GM19099 (cell line): ENCODE measurements around the gene MXI1.

ENCODE experiments used
- POLR2A ChIP-seq: IDR thresholded peaks from 3 replicates; pipeline ENCODE4 v1.6.1; 2011; ENCODE audit warnings: low read depth; ENCODE audit not compliant: insufficient read length; ENCODE audit errors: extremely low read depth

MXI1 gene

DNA sequence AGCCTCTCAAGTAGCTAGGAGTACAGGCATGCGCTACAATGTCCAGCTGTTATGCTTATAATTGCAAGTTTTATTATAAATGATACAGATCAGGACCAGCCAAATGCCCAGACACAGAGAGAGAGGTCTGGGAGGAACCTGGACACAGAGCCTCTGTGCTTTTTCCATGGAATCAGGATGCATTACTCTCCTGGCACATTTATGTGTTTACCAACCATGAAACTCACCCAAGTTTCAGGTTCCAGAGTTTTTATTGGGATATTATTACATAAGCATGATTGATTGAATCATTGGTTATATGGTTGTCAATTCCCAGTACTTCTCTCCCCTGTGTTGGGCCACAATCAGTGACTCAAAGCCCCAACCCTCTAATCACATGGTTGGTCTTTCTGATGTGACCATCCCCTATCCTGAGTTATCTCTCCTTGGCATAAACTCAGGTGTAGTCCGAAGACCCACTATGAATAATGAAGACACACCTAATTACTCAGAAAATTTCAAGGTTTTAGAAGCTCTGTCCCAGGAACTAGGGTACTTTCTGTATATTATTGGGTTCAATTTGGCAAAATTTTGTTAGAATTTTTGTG is 30.6 kb downstream of the MXI1 start:
- TF ChIP-seq POLR2A: no peak

DNA sequence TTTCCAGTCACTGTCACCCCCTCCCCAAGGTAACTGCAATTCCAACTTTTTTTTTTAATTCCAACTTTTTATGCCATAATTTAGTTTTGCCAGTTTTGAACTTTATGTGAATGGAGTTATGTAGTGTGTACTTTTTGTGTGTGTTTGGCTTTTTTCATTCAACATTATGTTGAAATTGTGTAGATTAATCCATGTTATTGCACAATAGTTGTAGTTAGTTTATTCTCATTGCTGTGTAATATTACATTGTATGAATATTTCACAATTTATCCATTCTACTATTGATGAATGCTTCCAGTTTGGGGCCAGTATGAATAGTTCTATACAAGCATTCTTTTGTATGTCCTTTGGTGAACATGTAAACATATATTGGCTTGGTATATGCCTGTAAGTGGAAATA is 32.5 kb downstream of the MXI1 start:
- no peak for TF ChIP-seq POLR2A

DNA sequence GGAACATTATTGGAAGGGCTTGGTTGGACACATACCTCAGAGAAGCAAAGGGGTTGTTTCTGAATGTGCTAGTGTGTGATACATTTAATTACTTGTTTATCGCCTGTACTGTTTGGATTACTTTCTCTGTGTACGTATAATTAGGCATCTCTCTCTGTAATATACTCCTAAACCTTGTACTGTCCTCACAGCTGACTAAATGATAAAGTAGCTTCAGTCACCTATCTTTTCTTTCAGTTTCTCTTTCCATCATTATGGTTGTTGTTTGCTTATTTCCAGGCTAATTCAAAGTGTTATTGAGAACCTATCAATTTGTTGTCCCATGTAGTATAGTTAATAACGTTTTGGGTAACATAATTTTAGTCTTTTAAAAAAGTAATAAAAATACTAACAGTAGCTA is 34.0 kb downstream of the MXI1 start:
- TF ChIP-seq POLR2A: no peak

DNA sequence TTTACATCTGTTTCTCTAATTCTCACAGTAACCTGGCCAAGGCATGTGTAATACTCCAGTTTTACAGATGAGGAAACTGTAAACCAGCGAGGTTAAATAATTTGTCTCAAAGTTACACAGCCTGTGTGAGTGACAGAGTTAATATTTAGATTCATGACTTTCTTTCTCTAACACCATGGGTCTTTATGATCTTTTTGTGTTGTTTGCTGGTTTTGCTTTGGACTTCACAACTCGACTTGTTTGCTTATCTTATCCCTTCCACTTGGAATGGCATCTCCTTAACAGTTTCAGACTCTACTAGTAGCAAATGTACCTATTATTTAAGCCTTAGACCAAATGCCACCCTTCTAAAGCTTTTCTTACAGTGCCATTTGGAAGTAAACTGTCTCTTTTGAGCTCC is 34.4 kb downstream of the MXI1 start:
- no peak for TF ChIP-seq POLR2A

DNA sequence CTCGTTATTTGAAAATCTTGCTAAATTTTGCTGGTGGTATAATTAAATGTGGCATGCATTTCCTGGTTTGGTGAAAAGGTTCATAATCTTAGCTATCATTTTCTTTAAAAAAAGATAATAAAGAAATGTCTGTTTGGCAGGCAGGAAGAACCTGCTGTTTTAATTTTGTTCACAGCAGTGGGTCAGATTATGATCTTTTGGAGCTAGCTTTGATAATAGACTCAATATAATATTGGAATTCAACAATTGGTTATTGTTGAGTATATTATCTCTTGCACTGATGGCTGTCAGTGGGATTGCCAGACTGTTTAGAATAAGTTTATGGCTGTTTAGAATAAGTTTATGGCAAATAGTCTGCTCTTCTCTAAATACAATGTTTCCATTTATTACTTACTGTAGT is 35.1 kb downstream of the MXI1 start:
- no peak for TF ChIP-seq POLR2A

- TF ChIP-seq POLR2A: no peak
These were observed 37.1 kb downstream of the MXI1 start for GRCh38 chr10:110244550-110244949.

GRCh38 chr10:110252151-110252550 is 44.7 kb downstream of the MXI1 start:
- no peak for TF ChIP-seq POLR2A

DNA sequence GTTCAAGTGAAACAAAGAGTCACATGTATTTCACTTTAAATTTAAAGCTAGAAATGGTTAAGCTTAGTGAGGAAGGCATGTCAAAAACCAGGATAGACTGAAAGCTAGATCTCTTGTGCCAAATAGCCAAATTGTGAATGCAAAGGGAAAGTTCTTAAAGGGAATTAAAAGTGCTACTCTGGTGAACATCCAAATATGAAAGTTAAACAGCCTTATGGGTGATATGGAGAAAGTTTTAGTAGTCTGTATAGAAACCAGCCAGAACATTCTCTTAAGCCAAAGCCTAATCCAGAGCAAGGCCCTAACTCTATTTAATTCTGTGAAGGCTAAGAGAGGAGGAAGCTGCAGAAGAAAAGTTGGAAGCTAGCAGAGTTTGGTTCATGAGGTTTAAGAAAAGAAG is 47.1 kb downstream of the MXI1 start:
- no peak for TF ChIP-seq POLR2A

GRCh38 chr10:110258542-110258941 is 51.1 kb downstream of the MXI1 start:
- no peak for TF ChIP-seq POLR2A

DNA sequence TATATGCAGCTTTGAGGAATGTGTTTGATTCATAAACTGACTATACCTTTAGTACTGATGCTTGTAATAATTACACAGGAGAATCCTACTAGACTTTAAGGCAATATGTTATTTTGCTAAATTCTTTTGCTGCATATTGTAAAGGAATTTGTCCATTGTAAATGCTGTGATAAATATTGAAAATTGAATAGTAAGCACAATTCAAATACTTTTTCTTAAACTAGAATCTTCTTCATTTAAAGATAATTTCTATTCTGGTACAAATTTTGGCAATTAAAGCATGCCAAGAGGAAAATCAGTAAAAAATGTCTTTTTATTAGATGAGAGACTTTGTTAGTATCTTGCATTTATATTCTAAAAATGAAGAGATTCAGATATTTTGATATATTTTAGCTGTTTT is 51.9 kb downstream of the MXI1 start:
- TF ChIP-seq POLR2A: no peak

- TF ChIP-seq POLR2A: no peak
These were observed 53.5 kb downstream of the MXI1 start for GRCh38 chr10:110260746-110261477.

DNA sequence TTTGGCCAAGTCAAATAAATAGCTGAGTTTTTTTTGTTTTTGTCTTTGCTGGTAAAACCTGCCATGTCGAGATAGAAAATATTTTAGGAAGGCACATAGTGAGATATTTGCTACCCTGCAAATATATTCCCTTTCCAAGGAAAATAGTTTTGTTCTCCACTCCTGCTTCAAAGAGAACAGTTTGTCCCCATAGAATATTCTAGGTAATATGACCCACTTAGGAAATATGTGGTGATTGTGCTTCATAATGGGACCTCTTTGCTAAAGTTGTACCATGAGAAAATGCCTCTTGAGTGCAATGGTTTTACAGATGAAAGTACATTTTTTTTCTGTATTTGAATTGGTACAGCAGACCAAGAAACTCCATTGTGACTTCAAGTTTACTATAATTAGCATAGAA is 55.8 kb downstream of the MXI1 start:
- TF ChIP-seq POLR2A: no peak

- no peak for TF ChIP-seq POLR2A
These were observed 58.3 kb downstream of the MXI1 start for GRCh38 chr10:110265573-110266193.

DNA sequence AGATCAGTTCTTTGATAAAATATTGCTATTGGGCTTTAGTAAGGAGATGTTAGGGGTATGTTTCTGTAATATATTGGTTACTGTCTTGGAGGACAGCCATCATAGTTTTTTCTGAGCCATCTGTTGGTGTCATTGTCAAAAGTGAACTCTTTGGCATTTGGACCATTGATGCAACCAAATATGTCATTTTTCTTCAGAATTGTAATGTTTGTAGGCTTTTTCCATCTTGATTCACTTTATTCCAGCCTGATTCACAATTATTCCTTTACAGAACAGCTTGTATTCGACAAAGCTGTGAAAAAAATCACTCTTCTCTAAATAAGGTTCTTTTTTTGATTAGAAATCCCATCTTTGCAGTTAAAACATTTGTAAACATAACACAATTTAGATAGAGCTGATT is 59.9 kb downstream of the MXI1 start:
- no peak for TF ChIP-seq POLR2A

DNA sequence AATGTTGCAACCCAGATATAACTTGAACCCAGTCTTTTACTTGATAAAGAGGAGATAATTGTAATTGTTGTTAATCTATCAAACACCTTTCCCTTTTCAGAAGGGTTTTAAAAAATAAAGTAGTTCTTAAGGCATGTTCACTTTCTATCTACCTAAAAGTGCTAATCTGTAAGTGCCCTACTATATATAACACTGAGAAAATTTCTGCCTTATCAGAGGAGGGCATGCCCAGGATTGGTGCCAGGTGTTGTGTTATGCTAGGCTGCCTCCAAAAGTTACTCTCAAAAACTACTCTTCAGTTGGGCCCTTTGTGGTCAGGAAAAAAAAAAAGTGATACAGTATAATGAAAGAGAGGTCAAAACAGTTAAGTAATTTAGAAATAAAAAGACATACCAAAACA is 61.0 kb downstream of the MXI1 start:
- no peak for TF ChIP-seq POLR2A

DNA sequence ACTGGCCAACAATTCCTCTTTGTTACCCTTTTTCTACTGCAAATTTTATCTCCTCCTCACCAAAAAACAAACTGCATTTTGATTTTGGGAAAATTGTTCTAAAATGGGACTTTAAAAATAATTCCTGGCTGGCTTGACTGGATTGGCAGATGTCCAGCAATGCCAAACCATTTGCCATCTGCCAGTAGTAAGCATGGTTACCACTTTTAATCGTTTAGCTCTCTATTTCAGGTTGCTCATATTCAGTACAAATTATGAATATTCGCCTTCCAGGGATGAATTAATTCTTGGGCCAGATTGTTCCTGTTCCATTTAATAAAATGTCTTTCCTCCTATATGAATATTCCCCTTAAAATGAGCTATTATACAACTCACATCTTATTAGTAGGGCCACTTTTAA is 61.6 kb downstream of the MXI1 start:
- TF ChIP-seq POLR2A: no peak
